ENCODE measurements around the gene SH3PXD2B.
"Not testable (repeated sequence)": the region's sequence is repeated elsewhere in the genome, so short reads cannot be mapped to it uniquely, and the experiment has no call there.

Gene SH3PXD2B

DNA sequence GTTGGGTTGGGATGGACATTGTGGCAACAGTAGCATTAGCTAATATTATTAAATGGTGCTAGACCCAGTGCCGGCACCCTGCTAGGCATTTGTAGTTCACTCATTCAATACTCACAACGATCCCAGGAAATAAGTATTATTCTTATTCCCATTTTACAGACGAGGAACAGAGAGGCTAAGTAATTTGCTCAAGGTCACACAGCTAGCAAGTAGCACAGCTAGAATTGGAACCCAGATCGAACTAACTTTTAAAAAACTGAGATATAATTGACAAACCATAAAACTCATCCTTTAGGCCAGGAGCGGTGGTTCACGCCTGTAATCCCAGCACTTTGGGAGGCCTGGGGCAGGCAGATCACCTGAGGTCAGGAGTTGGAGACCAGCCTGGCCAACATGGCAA, 79.5 kb downstream of the SH3PXD2B start:
- TF ChIP-seq, protein P1, sequence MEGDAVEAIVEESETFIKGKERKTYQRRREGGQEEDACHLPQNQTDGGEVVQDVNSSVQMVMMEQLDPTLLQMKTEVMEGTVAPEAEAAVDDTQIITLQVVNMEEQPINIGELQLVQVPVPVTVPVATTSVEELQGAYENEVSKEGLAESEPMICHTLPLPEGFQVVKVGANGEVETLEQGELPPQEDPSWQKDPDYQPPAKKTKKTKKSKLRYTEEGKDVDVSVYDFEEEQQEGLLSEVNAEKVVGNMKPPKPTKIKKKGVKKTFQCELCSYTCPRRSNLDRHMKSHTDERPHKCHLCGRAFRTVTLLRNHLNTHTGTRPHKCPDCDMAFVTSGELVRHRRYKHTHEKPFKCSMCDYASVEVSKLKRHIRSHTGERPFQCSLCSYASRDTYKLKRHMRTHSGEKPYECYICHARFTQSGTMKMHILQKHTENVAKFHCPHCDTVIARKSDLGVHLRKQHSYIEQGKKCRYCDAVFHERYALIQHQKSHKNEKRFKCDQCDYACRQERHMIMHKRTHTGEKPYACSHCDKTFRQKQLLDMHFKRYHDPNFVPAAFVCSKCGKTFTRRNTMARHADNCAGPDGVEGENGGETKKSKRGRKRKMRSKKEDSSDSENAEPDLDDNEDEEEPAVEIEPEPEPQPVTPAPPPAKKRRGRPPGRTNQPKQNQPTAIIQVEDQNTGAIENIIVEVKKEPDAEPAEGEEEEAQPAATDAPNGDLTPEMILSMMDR (IDR thresholded peaks at IDR 0.05; ENCODE audit: control insufficient read depth, insufficient read depth, low read depth, low read length, missing control alignments) = no peak
- no peak overlapping the region for H3K4me3 ChIP-seq (ENCODE audit: control insufficient read depth, low read depth, low read length)
- DNase-seq (ENCODE audit: low read depth) = no peak

DNA sequence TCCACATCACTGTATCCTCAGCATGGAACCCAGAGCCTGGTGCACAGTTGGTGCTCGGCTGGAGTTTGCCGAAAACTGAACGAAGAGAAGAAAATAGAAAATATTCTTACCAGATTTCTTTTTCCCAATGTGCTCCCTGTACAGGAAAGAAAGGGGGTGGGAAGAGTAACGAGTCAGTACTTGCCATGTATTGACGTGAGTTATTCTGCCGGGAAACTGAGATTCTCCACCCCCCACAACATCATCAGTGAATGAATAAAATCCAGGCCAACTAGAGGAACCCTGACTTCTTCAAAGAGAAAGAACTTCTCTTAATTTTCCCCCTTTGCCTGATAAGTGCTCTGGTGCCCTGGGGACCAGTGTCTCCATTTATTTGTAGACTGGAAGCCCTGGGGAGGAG, 80.6 kb downstream of the SH3PXD2B start:
- no peak for DNase-seq (ENCODE audit: low read depth)
- no peak overlapping the region for H3K4me3 ChIP-seq (ENCODE audit: control insufficient read depth, low read depth, low read length)
- TF ChIP-seq, protein P1 (IDR thresholded peaks at IDR 0.05; ENCODE audit: control insufficient read depth, insufficient read depth, low read depth, low read length, missing control alignments) = no peak

- TF ChIP-seq, protein P1 (IDR thresholded peaks at IDR 0.05; ENCODE audit: control insufficient read depth, insufficient read depth, low read depth, low read length, missing control alignments) = no peak
Measured at GRCh38 chr5:172371684-172372083, 82.6 kb downstream of the SH3PXD2B start.

DNA sequence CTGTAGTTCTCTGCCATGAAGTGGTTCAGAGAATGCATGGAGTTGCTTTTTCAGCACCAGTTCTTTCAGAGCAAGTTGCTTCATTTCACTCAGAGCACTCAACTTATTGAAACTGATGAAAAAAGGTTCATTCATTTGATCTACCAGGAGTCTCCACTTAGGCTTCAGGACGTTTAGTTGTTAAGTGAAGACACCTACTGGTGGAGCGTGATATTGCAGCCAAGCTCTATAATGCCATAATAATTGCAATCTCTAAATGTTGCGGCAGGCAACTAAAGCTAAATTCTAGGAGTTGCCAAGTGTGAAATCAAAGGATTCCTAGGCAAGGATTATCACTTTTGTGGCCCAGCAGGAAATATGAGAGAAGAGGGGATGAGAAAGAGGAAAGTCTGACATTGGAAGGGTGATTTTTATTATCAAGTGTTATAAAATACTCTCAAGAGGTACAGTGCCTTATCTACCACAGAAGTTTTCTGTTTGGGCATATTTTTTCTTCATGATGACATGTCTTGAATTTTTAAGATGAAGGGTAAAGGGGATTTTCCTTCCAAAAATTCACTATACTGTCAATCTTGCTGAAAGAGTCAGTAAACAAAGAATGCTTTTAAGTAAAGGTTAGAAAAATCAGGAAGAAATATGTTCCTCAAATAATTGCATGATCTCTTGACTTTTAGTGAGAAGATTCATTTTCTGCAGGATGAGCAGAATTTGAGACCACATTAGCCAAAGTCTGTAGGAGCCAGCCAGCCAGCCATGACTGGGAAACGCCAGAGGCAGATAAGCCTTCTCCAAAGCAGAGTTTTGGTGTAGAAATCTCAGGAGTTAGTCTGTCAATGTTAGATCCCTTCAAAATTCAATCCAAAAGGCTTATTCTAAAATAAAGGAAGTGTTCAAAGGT, 83.4 kb downstream of the SH3PXD2B start:
- no peak for DNase-seq (ENCODE audit: low read depth)
- TF ChIP-seq, protein P1 (IDR thresholded peaks at IDR 0.05; ENCODE audit: control insufficient read depth, insufficient read depth, low read depth, low read length, missing control alignments) = peak; percentile 67
- no peak overlapping the region for H3K4me3 ChIP-seq (ENCODE audit: control insufficient read depth, low read depth, low read length)

More at GRCh38 chr5:172371684-172372083, 82.6 kb downstream of the SH3PXD2B start:
- no peak for DNase-seq (ENCODE audit: low read depth)
- H3K4me3 ChIP-seq (ENCODE audit: control insufficient read depth, low read depth, low read length) = no peak overlapping the region

GRCh38 chr5:172370237-172370640, 84.1 kb downstream of the SH3PXD2B start:
- H3K4me3 ChIP-seq (ENCODE audit: control insufficient read depth, low read depth, low read length) = no peak overlapping the region
- no peak for DNase-seq (ENCODE audit: low read depth)
- TF ChIP-seq, protein P1 (IDR thresholded peaks at IDR 0.05; ENCODE audit: control insufficient read depth, insufficient read depth, low read depth, low read length, missing control alignments) = no peak

DNA sequence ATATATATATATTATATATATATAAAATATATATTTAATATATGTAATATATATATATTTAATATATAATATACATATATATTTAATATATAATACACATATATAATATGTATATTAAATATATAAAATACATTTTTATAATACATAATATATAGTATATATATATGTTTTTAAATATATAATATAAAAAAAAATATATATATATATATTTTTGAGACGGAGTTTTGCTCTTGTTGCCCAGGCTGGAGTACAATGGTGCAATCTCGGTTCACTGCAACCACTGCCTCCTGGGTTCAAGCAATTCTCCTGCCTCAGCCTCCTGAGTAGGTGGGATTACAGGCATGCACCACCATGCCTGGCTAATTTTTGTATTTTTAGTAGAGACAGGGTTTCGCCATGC, 85.6 kb downstream of the SH3PXD2B start:
- not testable (repeated sequence) for H3K4me3 ChIP-seq (ENCODE audit: control insufficient read depth, low read depth, low read length); DNase-seq (ENCODE audit: low read depth)

DNA sequence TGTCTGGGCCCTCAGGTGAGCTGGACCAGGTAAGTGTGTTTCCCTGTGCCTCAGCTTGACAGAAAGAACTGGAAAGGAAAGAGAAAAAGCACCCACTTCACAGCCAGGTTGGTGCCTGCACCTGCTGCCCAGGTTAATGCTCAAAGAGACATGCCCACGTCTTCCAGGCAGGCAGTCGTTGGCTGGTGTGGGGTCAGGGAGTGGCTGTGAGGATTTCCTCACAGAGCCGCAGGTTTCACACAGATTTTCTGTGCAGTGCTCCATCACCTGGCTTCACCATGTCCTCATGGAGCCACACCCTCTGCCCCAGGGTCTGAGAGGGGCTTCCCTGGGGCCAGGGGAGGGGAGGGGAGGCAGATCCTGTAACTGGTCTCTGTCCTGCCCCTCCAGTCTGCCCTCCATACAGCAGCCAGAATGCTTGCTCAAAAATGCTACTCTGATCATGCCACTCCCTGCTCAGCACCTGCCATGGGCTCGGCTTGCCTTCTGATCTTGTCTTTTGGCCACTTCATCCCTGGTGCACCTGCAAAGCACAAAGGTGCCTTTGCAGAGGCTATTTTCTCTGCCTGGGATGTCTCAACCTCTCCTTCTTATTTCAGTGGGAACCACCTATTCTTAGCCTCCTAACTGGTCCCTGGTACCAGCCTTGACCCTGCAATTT, 88.2 kb downstream of the SH3PXD2B start:
- no peak for DNase-seq (ENCODE audit: low read depth)
- TF ChIP-seq, protein P1 (IDR thresholded peaks at IDR 0.05; ENCODE audit: control insufficient read depth, insufficient read depth, low read depth, low read length, missing control alignments) = no peak

More for the DNA sequence above, 88.2 kb downstream of the SH3PXD2B start:
- no peak overlapping the region for H3K4me3 ChIP-seq (ENCODE audit: control insufficient read depth, low read depth, low read length)
